ENCODE measurements around the gene ALX4.

The ALX4 gene

GRCh38 chr11:44338698-44339529 lies 29.0 kb upstream of the ALX4 start:
- no peak for DNase-seq (ENCODE audit: low read depth)
- H3K4me3 ChIP-seq (ENCODE audit: low read depth, low read length), result no peak overlapping the region
- TF ChIP-seq CTCF (conservative IDR thresholded peaks at IDR 0.05; ENCODE audit: low read depth, low read length), result no peak

GRCh38 chr11:44338026-44338425 lies 28.1 kb upstream of the ALX4 start:
- no peak for TF ChIP-seq CTCF (conservative IDR thresholded peaks at IDR 0.05; ENCODE audit: low read depth, low read length)
- DNase-seq (ENCODE audit: low read depth), result no peak

GRCh38 chr11:44335919-44336318 lies 26.0 kb upstream of the ALX4 start:
- H3K4me3 ChIP-seq (ENCODE audit: low read depth, low read length), result no peak overlapping the region
- DNase-seq (ENCODE audit: low read depth), result no peak
- TF ChIP-seq CTCF (conservative IDR thresholded peaks at IDR 0.05; ENCODE audit: low read depth, low read length), result no peak

More at GRCh38 chr11:44338026-44338425, 28.1 kb upstream of the ALX4 start:
- H3K4me3 ChIP-seq (ENCODE audit: low read depth, low read length), result no peak overlapping the region

- TF ChIP-seq CTCF (conservative IDR thresholded peaks at IDR 0.05; ENCODE audit: low read depth, low read length), result no peak
- DNase-seq (ENCODE audit: low read depth), result no peak
- H3K4me3 ChIP-seq (ENCODE audit: low read depth, low read length), result no peak overlapping the region
Measured at GRCh38 chr11:44335052-44335760, 25.3 kb upstream of the ALX4 start.

GRCh38 chr11:44334356-44335004 lies 24.5 kb upstream of the ALX4 start:
- no peak for DNase-seq (ENCODE audit: low read depth)
- no peak for TF ChIP-seq CTCF (conservative IDR thresholded peaks at IDR 0.05; ENCODE audit: low read depth, low read length)
- no peak overlapping the region for H3K4me3 ChIP-seq (ENCODE audit: low read depth, low read length)

GRCh38 chr11:44333271-44334218 lies 23.6 kb upstream of the ALX4 start:
- peak; percentile 50 for DNase-seq (ENCODE audit: low read depth)
- no peak for TF ChIP-seq CTCF (conservative IDR thresholded peaks at IDR 0.05; ENCODE audit: low read depth, low read length)
- no peak overlapping the region for H3K4me3 ChIP-seq (ENCODE audit: low read depth, low read length)

All from choroid plexus epithelial cell (primary cell).